ENCODE measurements around the gene TAF11L5. TPM values are rescaled to one million over a fixed set of nuclear protein-coding genes. Genes with fewer than 3 reads are reported as not detected.
"Not testable (repeated sequence)": the region's sequence is repeated elsewhere in the genome, so short reads cannot be mapped to it uniquely, and the experiment has no call there.

The TAF11L5 gene
- not detected in 2 replicates for total RNA-seq (2021; fragmentation: NEBNext Ultra II Directional; extraction: Animal tissue kit (Norgen Biotek cat#: 25700))
- polyA plus RNA-seq (2011; rRNA removed) = not detected in 2 replicates
- polyA plus RNA-seq (2011; cell fraction: cytosol; rRNA removed) = not detected
- polyA plus RNA-seq (2011; cell fraction: nucleus; rRNA removed) = not detected
- not detected in 4 replicates for polyA plus RNA-seq (2012, experiment 1 of 2)
- not detected for polyA plus RNA-seq (2012, experiment 2 of 2)
- not detected for polyA plus RNA-seq (2013, experiment 1 of 2)
- not detected for polyA plus RNA-seq (2013, experiment 2 of 2)
- polyA minus RNA-seq (2011; rRNA and poly(A)+ RNA removed) = not detected in 2 replicates
- not detected for polyA minus RNA-seq (2011; cell fraction: cytosol; rRNA and poly(A)+ RNA removed)
- polyA minus RNA-seq (2011; cell fraction: nucleus; rRNA and poly(A)+ RNA removed) = not detected
- long read RNA-seq, experiment 1 = 0 reads
- long read RNA-seq, experiment 2 = 0 reads

DNA sequence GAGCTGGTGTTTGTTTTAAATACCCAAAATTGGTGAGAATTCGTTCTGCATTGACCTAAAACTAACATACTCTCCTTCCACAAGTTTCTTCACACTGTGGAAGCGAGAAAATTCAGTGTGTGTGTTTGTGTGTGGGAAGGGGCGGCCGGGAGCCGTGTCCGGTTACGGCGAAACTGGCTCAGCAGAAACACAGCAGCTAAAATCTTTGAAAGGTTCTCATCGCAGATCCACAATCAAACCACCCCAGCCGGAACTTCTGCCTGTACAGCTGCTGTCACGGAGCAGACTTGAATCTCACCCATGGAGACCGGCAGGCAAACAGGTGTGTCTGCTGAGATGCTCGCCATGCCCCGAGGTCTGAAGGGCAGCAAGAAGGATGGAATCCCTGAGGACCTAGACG lies at the start of gene TAF11L5:
TSS of gene TAF11L5 (plus strand) at position 301 of the 400 bp plus-strand sequence.
- H4K8ac ChIP-seq (ENCODE audit: extremely low read depth, insufficient read depth, low read length); H3K27me3 ChIP-seq (replicated peaks in 1 of 4; ENCODE audit: control insufficient read depth in 3 of 4, extremely low read depth in 1 of 4, insufficient read depth in 3 of 4, low read length in 3 of 4); H3K4ac ChIP-seq (replicated peaks; ENCODE audit: insufficient read length, low read depth, low read length); H2BK15ac ChIP-seq (ENCODE audit: low read length); H2BK120ac ChIP-seq (replicated peaks; ENCODE audit: low read depth, low read length); POLR2A ChIA-PET (ENCODE audit: partially characterized antibody); H2BK5ac ChIP-seq (ENCODE audit: low read depth, low read length); H3K14ac ChIP-seq (ENCODE audit: insufficient read length); H4K20me1 ChIP-seq (replicated peaks in 1 of 2; ENCODE audit: control insufficient read depth in 1 of 2, insufficient read depth in 2 of 2, low read length in 2 of 2); H3K18ac ChIP-seq (ENCODE audit: extremely low read depth, low read length); H4K91ac ChIP-seq (replicated peaks; ENCODE audit: insufficient read length, low read length); H3K27ac ChIP-seq (ENCODE audit: low read depth, low read length); DNase-seq (ENCODE audit: low read depth in 1 of 2, low spot score in 2 of 2); H3K4me1 ChIP-seq (replicated peaks in 1 of 4; ENCODE audit: control insufficient read depth in 3 of 4, insufficient read depth in 4 of 4, low read length in 3 of 4); H2AFZ ChIP-seq (ENCODE audit: low read length); H3K36me3 ChIP-seq (ENCODE audit: control insufficient read depth in 2 of 4, insufficient read depth in 4 of 4, low read length in 3 of 4); CTCF ChIA-PET (ENCODE audit: partially characterized antibody); H3K23me2 ChIP-seq (ENCODE audit: low read depth, low read length); H4K5ac ChIP-seq (ENCODE audit: insufficient read length, low read depth, low read length); H3K9me3 ChIP-seq (ENCODE audit: insufficient read depth in 2 of 2, low read depth in 1 of 2, low read length in 1 of 2); FAIRE-seq; H2BK12ac ChIP-seq (ENCODE audit: low read depth, low read length); H3K79me1 ChIP-seq (ENCODE audit: low read depth, low read length); H3K4me3 ChIP-seq (ENCODE audit: extremely low read depth in 1 of 4, insufficient read depth in 2 of 4, low read depth in 3 of 4, low read length in 4 of 4); H3K9ac ChIP-seq (replicated peaks in 1 of 4; ENCODE audit: extremely low read depth in 1 of 4, low read depth in 3 of 4, low read length in 3 of 4); H2BK20ac ChIP-seq (ENCODE audit: low read length); H3K56ac ChIP-seq (replicated peaks; ENCODE audit: insufficient read length, low read depth, low read length); H3K23ac ChIP-seq (ENCODE audit: insufficient read length); H3K79me2 ChIP-seq (ENCODE audit: control insufficient read depth in 1 of 2, insufficient read depth in 2 of 2, low read length in 2 of 2); H3K4me2 ChIP-seq (ENCODE audit: insufficient read depth in 1 of 2, low read depth in 2 of 2, low read length in 2 of 2); H2AK5ac ChIP-seq (ENCODE audit: low read depth, low read length): not testable (repeated sequence)
- WGBS, 2 experiments (ENCODE audit: extremely low coverage in 1 of 2, insufficient coverage in 1 of 2, insufficient read length in 1 of 2, insufficient replicate concordance in 2 of 2, low coverage in 1 of 2, low lambda C conversion rate in 2 of 2, missing lambda C conversion rate in 1 of 2) = no CpG with 5 or more reads among the region's 15 CpGs

All from H1 (cell line).